K562 (cell line): Measurements from ENCODE around the gene PRR14L. TPM values are rescaled to one million over a fixed set of nuclear protein-coding genes. Genes with fewer than 3 reads are reported as not detected.

ENCODE experiments used
- CBFA2T2 ChIP-seq: fragments of 450-650 bp; conservative IDR thresholded peaks from 2 replicates; pipeline ENCODE4 v1.6.1; 2017; ENCODE audit warnings: mild to moderate bottlenecking
- CEBPG ChIP-seq, 3 experiments: fragments of 200-800 bp in 1 of 3; sonication (Bioruptor generic) in 1 of 3; sonication (generic) in 1 of 3; formaldehyde crosslinking in 1 of 3; IDR thresholded peaks in 2 of 3; conservative IDR thresholded peaks in 1 of 3; 2 replicates each; pipeline versions ENCODE4 v1.6.1 to v1.8.0; 2016 to 2022; ENCODE audit warnings: missing compliant biosample characterization in 2 of 3, missing genetic modification characterization in 2 of 3, mild to moderate bottlenecking in 1 of 3, missing genetic modification reagents in 1 of 3
- E2F3 ChIP-seq: fragments of 250-450 bp; sonication (Bioruptor Pico); IDR thresholded peaks from 2 replicates; pipeline ENCODE4 v1.4.0; 2020; ENCODE audit warnings: mild to moderate bottlenecking
- EZH2 ChIP-seq: IDR thresholded peaks from 2 replicates; pipeline ENCODE4 v1.6.1; 2012; ENCODE audit warnings: low read depth, mild to moderate bottlenecking, inconsistent platforms, low read length, borderline replicate concordance
- GTF2A2 ChIP-seq: IDR thresholded peaks from 2 replicates; pipeline ENCODE4 v1.6.1; 2016; ENCODE audit warnings: mild to moderate bottlenecking, missing genetic modification characterization, missing compliant biosample characterization
- JUND ChIP-seq, 2 experiments: IDR thresholded peaks; 2 replicates in 1 of 2; 3 replicates in 1 of 2; pipeline ENCODE4 v1.6.1; 2011; ENCODE audit warnings: borderline replicate concordance in 2 of 2, low read depth in 2 of 2, low read length in 2 of 2, improper control_type of control experiment in 1 of 2, missing biosample characterization in 1 of 2, missing genetic modification characterization in 1 of 2, missing genetic modification reagents in 1 of 2
- KLF1 ChIP-seq: fragments of 450-650 bp; IDR thresholded peaks from 2 replicates; pipeline ENCODE4 v1.6.1; 2016; ENCODE audit warnings: missing genetic modification characterization, missing compliant biosample characterization
- KLF13 ChIP-seq: fragments of 450-650 bp; IDR thresholded peaks from 2 replicates; pipeline ENCODE4 v1.6.1; 2016; ENCODE audit warnings: missing genetic modification characterization, low read depth, mild to moderate bottlenecking, missing compliant biosample characterization, moderate library complexity, borderline replicate concordance
- MAFG ChIP-seq: fragments of 450-650 bp; conservative IDR thresholded peaks from 2 replicates; pipeline ENCODE4 v1.6.1; 2016; ENCODE audit warnings: missing genetic modification characterization, missing compliant biosample characterization
- MTA1 ChIP-seq: fragments of 450-650 bp; IDR thresholded peaks from 2 replicates; pipeline ENCODE4 v1.6.1; 2017; ENCODE audit warnings: borderline replicate concordance
- NCOR1 ChIP-seq: fragments of 450-650 bp; IDR thresholded peaks from 2 replicates; pipeline ENCODE4 v1.6.1; 2016; ENCODE audit warnings: mild to moderate bottlenecking, moderate library complexity
- SNRNP70 ChIP-seq: fragments of 200-400 bp; formaldehyde crosslinking; optimal IDR thresholded peaks from 2 replicates; pipeline ENCODE3; 2017; ENCODE audit warnings: low read depth, low read length
- SREBF2 ChIP-seq: sonication (generic); formaldehyde crosslinking; IDR thresholded peaks from 2 replicates; pipeline ENCODE4 v1.4.0; 2020; ENCODE audit warnings: mild to moderate bottlenecking, missing genetic modification reagents
- TCFL5 ChIP-seq: fragments of 250-450 bp; sonication (Bioruptor Pico); conservative IDR thresholded peaks from 2 replicates; pipeline ENCODE4 v1.6.1; 2021; ENCODE audit warnings: mild to moderate bottlenecking, moderate library complexity, matching md5 sums
- ZNF143 ChIP-seq: sonication (generic); formaldehyde crosslinking; IDR thresholded peaks from 2 replicates; pipeline ENCODE4 v1.9.0; 2022; ENCODE audit warnings: mild to moderate bottlenecking, missing genetic modification reagents
- ZNF23 ChIP-seq: fragments of 250-450 bp; sonication (Bioruptor Pico); IDR thresholded peaks from 2 replicates; pipeline ENCODE4 v1.4.0; 2020; ENCODE audit warnings: mild to moderate bottlenecking
- ZNF324 ChIP-seq: fragments of 250-450 bp; sonication (Bioruptor Pico); IDR thresholded peaks from 2 replicates; pipeline ENCODE4 v1.4.0; 2020; ENCODE audit warnings: mild to moderate bottlenecking
- ZNF57 ChIP-seq: fragments of 450-650 bp; formaldehyde crosslinking; IDR thresholded peaks from 2 replicates; pipeline ENCODE4 v1.4.0; 2020; ENCODE audit warnings: mild to moderate bottlenecking, moderate library complexity
- polyA plus RNA-seq, 8 experiments: library from polyadenylated mRNA; depleted of rRNA in 4 of 8; stranded (reverse) in 5 of 8; unstranded in 3 of 8; fragments of >200 nt; fragmentation: Nextera tagmentation in 2 of 8; fragmentation: Illumina TruSeq in 1 of 8; extraction: Ambion mirVana in 2 of 8; extraction: Trizol in 1 of 8; gene quantifications; 2 replicates each; pipeline versions ENCODE4 v1.2.1 to v1.2.3, GENCODE V29; 2011 to 2014; ENCODE audit warnings: inconsistent platforms in 1 of 8, missing spikeins in 1 of 8
- total RNA-seq, 7 experiments: library from RNA; depleted of rRNA in 6 of 7; stranded (reverse); fragments of >200 nt in 6 of 7; fragmentation: Illumina TruSeq in 2 of 7; extraction: Trizol in 2 of 7; gene quantifications; 2 replicates each; pipeline versions ENCODE4 v1.2.1 to v1.2.3, GENCODE V29; 2011 to 2021; ENCODE audit warnings: low replicate concordance in 1 of 7
- TF ChIP-seq, protein P1 (sequence below): fragments of 200-400 bp; formaldehyde crosslinking; IDR thresholded peaks from 2 replicates; pipeline ENCODE4 v1.6.1; 2017; ENCODE audit warnings: mild to moderate bottlenecking, low read depth, low read length, moderate library complexity
- TF ChIP-seq, protein P2 (sequence below): fragments of 450-650 bp; IDR thresholded peaks from 2 replicates; pipeline ENCODE4 v1.6.1; 2016; ENCODE audit warnings: low read depth

PRR14L gene
- total and polyA plus RNA-seq, 9 of the 15 experiments (the other 6 are each of a cell fraction or from before 2014, with no cell fraction given): 2.8 to 36.3 (median 12.3) TPM

DNA sequence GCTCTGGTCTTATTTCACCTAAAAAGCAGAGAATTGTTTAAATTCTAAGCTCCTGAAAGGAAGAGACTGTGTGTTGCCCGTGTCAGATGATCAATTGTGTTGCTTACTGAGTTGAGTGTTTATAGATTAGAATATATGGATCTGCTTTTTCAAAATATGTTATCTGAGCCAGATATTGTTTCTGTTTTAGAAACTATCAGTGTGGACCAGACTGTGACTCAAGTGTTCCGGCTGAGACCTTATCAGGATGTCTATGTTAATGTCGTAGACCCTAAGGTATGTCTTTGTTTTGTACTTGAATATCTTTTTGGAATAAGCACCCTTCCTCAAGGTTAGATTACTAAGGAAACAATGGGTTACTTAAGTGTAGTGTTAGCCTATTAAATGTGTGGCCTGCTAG lies 14.9 kb upstream of the PRR14L start (continued):
- TF ChIP-seq, protein P1, sequence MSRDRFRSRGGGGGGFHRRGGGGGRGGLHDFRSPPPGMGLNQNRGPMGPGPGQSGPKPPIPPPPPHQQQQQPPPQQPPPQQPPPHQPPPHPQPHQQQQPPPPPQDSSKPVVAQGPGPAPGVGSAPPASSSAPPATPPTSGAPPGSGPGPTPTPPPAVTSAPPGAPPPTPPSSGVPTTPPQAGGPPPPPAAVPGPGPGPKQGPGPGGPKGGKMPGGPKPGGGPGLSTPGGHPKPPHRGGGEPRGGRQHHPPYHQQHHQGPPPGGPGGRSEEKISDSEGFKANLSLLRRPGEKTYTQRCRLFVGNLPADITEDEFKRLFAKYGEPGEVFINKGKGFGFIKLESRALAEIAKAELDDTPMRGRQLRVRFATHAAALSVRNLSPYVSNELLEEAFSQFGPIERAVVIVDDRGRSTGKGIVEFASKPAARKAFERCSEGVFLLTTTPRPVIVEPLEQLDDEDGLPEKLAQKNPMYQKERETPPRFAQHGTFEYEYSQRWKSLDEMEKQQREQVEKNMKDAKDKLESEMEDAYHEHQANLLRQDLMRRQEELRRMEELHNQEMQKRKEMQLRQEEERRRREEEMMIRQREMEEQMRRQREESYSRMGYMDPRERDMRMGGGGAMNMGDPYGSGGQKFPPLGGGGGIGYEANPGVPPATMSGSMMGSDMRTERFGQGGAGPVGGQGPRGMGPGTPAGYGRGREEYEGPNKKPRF: no peak
- no peak for TF ChIP-seq E2F3 (CRISPR knock-in tag)
- no peak for TF ChIP-seq EZH2
- TF ChIP-seq ZNF143: no peak
- TF ChIP-seq ZNF23 (CRISPR knock-in tag): no peak
- TF ChIP-seq MTA1: no peak
- TF ChIP-seq GTF2A2 (tag): no peak
- TF ChIP-seq KLF1 (tag): no peak
- TF ChIP-seq NCOR1: 0 out of 2 replicates have a peak, but pooled peaks have one; percentile 12
- TF ChIP-seq ZNF324: no peak
- no peak for TF ChIP-seq SNRNP70
- no peak for TF ChIP-seq MAFG (tag)
- TF ChIP-seq KLF13: no peak
- peak; percentile 59; the same call in 1 of the 2 replicates for TF ChIP-seq JUND (IDR thresholded peaks at IDR 0.05; ENCODE audit: borderline replicate concordance, low read depth, low read length)
- TF ChIP-seq JUND (tag; IDR thresholded peaks at IDR 0.05; ENCODE audit: borderline replicate concordance, low read depth, low read length): peak; percentile 81; the same call in 2 of the 3 replicates
- TF ChIP-seq TCFL5 (CRISPR knock-in tag): no peak
- TF ChIP-seq CBFA2T2: peak; percentile 26; the same call in 1 of the 2 replicates
- no peak for TF ChIP-seq ZNF57 (CRISPR knock-in tag)
- TF ChIP-seq, protein P2, sequence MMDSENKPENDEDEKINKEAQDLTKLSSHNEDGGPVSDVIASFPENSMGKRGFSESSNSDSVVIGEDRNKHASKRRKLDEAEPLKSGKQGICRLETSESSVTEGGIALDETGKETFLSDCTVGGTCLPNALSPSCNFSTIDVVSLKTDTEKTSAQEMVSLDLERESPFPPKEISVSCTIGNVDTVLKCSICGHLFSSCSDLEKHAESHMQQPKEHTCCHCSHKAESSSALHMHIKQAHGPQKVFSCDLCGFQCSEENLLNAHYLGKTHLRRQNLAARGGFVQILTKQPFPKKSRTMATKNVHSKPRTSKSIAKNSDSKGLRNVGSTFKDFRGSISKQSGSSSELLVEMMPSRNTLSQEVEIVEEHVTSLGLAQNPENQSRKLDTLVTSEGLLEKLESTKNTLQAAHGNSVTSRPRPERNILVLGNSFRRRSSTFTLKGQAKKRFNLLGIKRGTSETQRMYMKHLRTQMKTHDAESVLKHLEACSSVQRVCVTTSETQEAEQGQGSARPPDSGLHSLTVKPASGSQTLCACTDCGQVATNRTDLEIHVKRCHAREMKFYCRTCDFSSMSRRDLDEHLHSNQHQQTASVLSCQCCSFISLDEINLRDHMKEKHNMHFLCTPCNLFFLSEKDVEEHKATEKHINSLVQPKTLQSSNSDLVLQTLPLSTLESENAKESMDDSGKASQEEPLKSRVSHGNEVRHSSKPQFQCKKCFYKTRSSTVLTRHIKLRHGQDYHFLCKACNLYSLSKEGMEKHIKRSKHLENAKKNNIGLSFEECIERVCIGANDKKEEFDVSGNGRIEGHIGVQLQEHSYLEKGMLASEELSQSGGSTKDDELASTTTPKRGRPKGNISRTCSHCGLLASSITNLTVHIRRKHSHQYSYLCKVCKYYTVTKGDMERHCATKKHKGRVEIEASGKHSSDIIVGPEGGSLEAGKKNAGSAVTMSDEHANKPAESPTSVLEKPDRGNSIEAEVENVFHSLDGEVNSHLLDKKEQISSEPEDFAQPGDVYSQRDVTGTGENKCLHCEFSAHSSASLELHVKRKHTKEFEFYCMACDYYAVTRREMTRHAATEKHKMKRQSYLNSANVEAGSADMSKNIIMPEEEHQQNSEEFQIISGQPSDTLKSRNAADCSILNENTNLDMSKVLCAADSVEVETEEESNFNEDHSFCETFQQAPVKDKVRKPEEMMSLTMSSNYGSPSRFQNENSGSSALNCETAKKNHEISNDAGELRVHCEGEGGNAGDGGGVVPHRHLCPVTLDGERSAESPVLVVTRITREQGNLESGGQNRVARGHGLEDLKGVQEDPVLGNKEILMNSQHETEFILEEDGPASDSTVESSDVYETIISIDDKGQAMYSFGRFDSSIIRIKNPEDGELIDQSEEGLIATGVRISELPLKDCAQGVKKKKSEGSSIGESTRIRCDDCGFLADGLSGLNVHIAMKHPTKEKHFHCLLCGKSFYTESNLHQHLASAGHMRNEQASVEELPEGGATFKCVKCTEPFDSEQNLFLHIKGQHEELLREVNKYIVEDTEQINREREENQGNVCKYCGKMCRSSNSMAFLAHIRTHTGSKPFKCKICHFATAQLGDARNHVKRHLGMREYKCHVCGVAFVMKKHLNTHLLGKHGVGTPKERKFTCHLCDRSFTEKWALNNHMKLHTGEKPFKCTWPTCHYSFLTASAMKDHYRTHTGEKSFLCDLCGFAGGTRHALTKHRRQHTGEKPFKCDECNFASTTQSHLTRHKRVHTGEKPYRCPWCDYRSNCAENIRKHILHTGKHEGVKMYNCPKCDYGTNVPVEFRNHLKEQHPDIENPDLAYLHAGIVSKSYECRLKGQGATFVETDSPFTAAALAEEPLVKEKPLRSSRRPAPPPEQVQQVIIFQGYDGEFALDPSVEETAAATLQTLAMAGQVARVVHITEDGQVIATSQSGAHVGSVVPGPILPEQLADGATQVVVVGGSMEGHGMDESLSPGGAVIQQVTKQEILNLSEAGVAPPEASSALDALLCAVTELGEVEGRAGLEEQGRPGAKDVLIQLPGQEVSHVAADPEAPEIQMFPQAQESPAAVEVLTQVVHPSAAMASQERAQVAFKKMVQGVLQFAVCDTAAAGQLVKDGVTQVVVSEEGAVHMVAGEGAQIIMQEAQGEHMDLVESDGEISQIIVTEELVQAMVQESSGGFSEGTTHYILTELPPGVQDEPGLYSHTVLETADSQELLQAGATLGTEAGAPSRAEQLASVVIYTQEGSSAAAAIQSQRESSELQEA: no peak
- TF ChIP-seq CEBPG (CRISPR knock-in tag; IDR thresholded peaks at IDR 0.05): no peak
- no peak for TF ChIP-seq CEBPG (tag; conservative IDR thresholded peaks at IDR 0.05 in 1 of 2, IDR thresholded peaks at IDR 0.05 in 1 of 2)
- no peak for TF ChIP-seq SREBF2
